Esophagus squamous epithelium (tissue), 5 donors: Measurements from ENCODE around the gene TSC2. TPM values are rescaled to one million over a fixed set of nuclear protein-coding genes. Genes with fewer than 3 reads are reported as not detected.
A peak's percentile ranks its signal among the peaks of the same experiment; 100 is the strongest.
"Not testable (repeated sequence)": the region's sequence is repeated elsewhere in the genome, so short reads cannot be mapped to it uniquely, and the experiment has no call there.

Source experiments
- DNase-seq: peaks from one replicate; lab custom pipeline; 2025; lab: John Stamatoyannopoulos, UW
- H3K27ac ChIP-seq, 4 donors: fragments of 200-600 bp; sonication (generic); one replicate each; pipeline ENCODE4 v1.5.1; 2016 to 2019; ENCODE audit warnings: mild to moderate bottlenecking in 1 of 4
- H3K27me3 ChIP-seq, 4 donors: fragments of 200-600 bp; sonication (generic); 1 replicate in 3 of 4; 2 replicates in 1 of 4; pipeline versions ENCODE4 v1.5.1 to v1.6.0; 2017 to 2021; ENCODE audit warnings: antibody characterized with exemption in 1 of 4
- H3K36me3 ChIP-seq, 3 donors: fragments of 200-600 bp; sonication (generic); one replicate each; pipeline ENCODE4 v1.5.1; 2016 to 2019
- H3K4me1 ChIP-seq, 3 donors: fragments of 200-600 bp; sonication (generic); one replicate each; pipeline ENCODE4 v1.5.1; 2017 to 2019
- H3K4me3 ChIP-seq, 4 donors: fragments of 200-600 bp; sonication (generic); 1 replicate in 3 of 4; 2 replicates in 1 of 4; pipeline ENCODE4 v1.5.1; 2016 to 2019; ENCODE audit warnings: mild to moderate bottlenecking in 2 of 4, moderate library complexity in 1 of 4
- H3K9me3 ChIP-seq, 3 donors: fragments of 200-600 bp; sonication (generic); one replicate each; pipeline ENCODE4 v1.5.1; 2016 to 2019
- POLR2A ChIP-seq, 4 donors: fragments of 450-650 bp; IDR thresholded peaks; one replicate each; pipeline ENCODE4 v1.6.1; 2017; ENCODE audit warnings: antibody characterized with exemption in 4 of 4, mild to moderate bottlenecking in 4 of 4, moderate library complexity in 3 of 4
- WGBS, 2 donors: methylation state at CpG; one replicate each; pipeline ENCODE4 v1.1.5; 2018; 5-methylcytosine and 5-hydroxymethylcytosine counted together
- intact Hi-C: fragments of 100-400 bp; cut with DNase I; formaldehyde crosslinking; loops from one replicate; pipeline ENCODE4 v1.15.0; 2022
- small RNA-seq, 4 donors: library from RNA; depleted of rRNA; stranded (forward); fragments of <200 nt; gene quantifications; one replicate each; pipeline ENCODE3, GENCODE V24; 2016
- total RNA-seq, 4 donors: library from RNA; depleted of rRNA; stranded (reverse); fragments of >200 nt; gene quantifications; one replicate each; pipeline ENCODE4 v1.1.0, GENCODE V29; 2016
- donor health status: DM: yes; HTN: yes; CAD: no.

Gene TSC2
- total RNA-seq, 4 donors from 2014 or later, result 22.8 to 79.7 (median 41.2) TPM

- H3K4me1 ChIP-seq, result peaks cover 9 to 47% (median 17%) of the 10 kb centered on the region in 3 donors
Measured at GRCh38 chr16:2135770-2136490, 88.1 kb downstream of the TSC2 start, which contains the start of gene PKD1. Gene PKD1 (minus strand): TSS chr16:2135898. CDS start chr16:2135689, 209 bp downstream.

More at GRCh38 chr16:2135770-2136490, 88.1 kb downstream of the TSC2 start, which contains the start of gene PKD1:
- intact Hi-C loops, H3K9me3 ChIP-seq, H3K27me3 ChIP-seq, H3K36me3 ChIP-seq: not testable (repeated sequence)
- DNase-seq, result peak; percentile 69
- peak within 1 kb of the TSS; percentile 42 to 72 (median 55) for H3K4me3 ChIP-seq
- peak within 1 kb of the TSS; percentile 78 to 92 (median 87) for H3K27ac ChIP-seq
- TF ChIP-seq POLR2A (IDR thresholded peaks at IDR 0.05), result peak in 1 of 4 donors; percentile 52
- WGBS, 2 donors, result 0 to 1% methylated on average over 4 to 18 of the region's 81 CpGs

Small RNA genes lying within 50 kb of the gene (small RNA-seq; reads per million reads assigned to genes)
- gene MIR1225 (0 to 0.82 (median 0.44) reads per million in 4 donors), gene MIR3180-5 (0 reads per million in 4 donors), gene MIR4516 (0 reads per million in 4 donors), gene RF00019 (0 reads per million in 4 donors), gene RN7SL219P (0 reads per million in 4 donors)

Other genes with a start within 250 kb of the TSC2 start
- 10 to 100 TPM; 30.6 to 56.5 (median 43.4) TPM for gene HAGH, start 221.2 kb upstream of the TSC2 start, total RNA-seq
- 10 to 100 TPM; 34.3 to 52.3 (median 46.9) TPM for gene FAHD1, start 220.8 kb upstream of the TSC2 start, total RNA-seq
- gene MEIOB, start 175.8 kb upstream of the TSC2 start, total RNA-seq, result under 1 TPM in 1 of 4 donors, not detected in 3; 0.76 TPM
- 1 to 10 TPM; 1.6 to 9.9 (median 6.3) TPM for gene HS3ST6, start 129.6 kb upstream of the TSC2 start, total RNA-seq
- gene MSRB1, start 104.8 kb upstream of the TSC2 start, total RNA-seq, result 10 to 100 TPM; 20.1 to 36.4 (median 21.0) TPM
- gene RPL3L, start 93.3 kb upstream of the TSC2 start, total RNA-seq, result not detected
- 100 to 1,000 TPM; 172 to 215 (median 189) TPM for gene NDUFB10, start 88.4 kb upstream of the TSC2 start, total RNA-seq
- gene RPS2, start 83.2 kb upstream of the TSC2 start, total RNA-seq, result 1,000 to 10,000 TPM; 1,980 to 2,837 (median 2,292) TPM
- not detected for gene RNF151, start 81.1 kb upstream of the TSC2 start, total RNA-seq
- gene TBL3, start 75.9 kb upstream of the TSC2 start, total RNA-seq, result 10 to 100 TPM; 32.7 to 48.2 (median 36.7) TPM
- gene NOXO1, start 66.5 kb upstream of the TSC2 start, total RNA-seq, result 1 to 10 TPM in 2 of 4 donors, under 1 TPM in 2; 0.38 to 4.2 (median 1.8) TPM
- gene GFER, start 63.8 kb upstream of the TSC2 start, total RNA-seq, result 10 to 100 TPM in 2 of 4 donors, 1 to 10 TPM in 2; 5.6 to 30.4 (median 13.6) TPM
- gene SYNGR3, start 58.0 kb upstream of the TSC2 start, total RNA-seq, result 1 to 10 TPM in 2 of 4 donors, under 1 TPM in 1, not detected in 1; 0.38 to 1.0 (median 1.0) TPM
- gene ZNF598, start 38.2 kb upstream of the TSC2 start, total RNA-seq, result 10 to 100 TPM; 31.3 to 56.1 (median 40.9) TPM
- under 1 TPM in 1 of 4 donors, not detected in 3; 0.48 TPM for gene NPW, start 28.2 kb upstream of the TSC2 start, total RNA-seq
- 10 to 100 TPM; 11.6 to 31.7 (median 16.5) TPM for gene NHERF2, start 21.1 kb upstream of the TSC2 start, total RNA-seq
- 10 to 100 TPM in 2 of 4 donors, 1 to 10 TPM in 2; 7.8 to 26.0 (median 10.0) TPM for gene NTHL1, start 151 bp upstream of the TSC2 start, total RNA-seq
- gene PKD1, start 87.9 kb downstream of the TSC2 start, total RNA-seq, result 100 to 1,000 TPM in 1 of 4 donors, 10 to 100 TPM in 3; 34.1 to 123 (median 64.1) TPM
- gene RAB26, start 100.6 kb downstream of the TSC2 start, total RNA-seq, result 1 to 10 TPM in 2 of 4 donors, under 1 TPM in 2; 0.26 to 4.2 (median 0.99) TPM
- 10 to 100 TPM; 46.9 to 79.6 (median 73.2) TPM for gene TRAF7, start 107.8 kb downstream of the TSC2 start, total RNA-seq
- gene CASKIN1, start 148.6 kb downstream of the TSC2 start, total RNA-seq, result under 1 TPM in 2 of 4 donors, not detected in 2; 0.04 to 0.38 TPM
- 10 to 100 TPM; 33.1 to 48.8 (median 42.8) TPM for gene MLST8, start 157.5 kb downstream of the TSC2 start, total RNA-seq
- 1 to 10 TPM in 3 of 4 donors, not detected in 1; 1.1 to 2.0 (median 1.6) TPM for gene BRICD5, start 162.9 kb downstream of the TSC2 start, total RNA-seq
- gene PGP, start 166.9 kb downstream of the TSC2 start, total RNA-seq, result 10 to 100 TPM in 1 of 4 donors, 1 to 10 TPM in 3; 5.5 to 14.2 (median 7.4) TPM
- 10 to 100 TPM; 16.8 to 25.6 (median 19.2) TPM for gene E4F1, start 175.6 kb downstream of the TSC2 start, total RNA-seq
- under 1 TPM in 3 of 4 donors, not detected in 1; 0.38 to 0.61 (median 0.57) TPM for gene DNASE1L2, start 188.5 kb downstream of the TSC2 start, total RNA-seq
- 10 to 100 TPM; 38.6 to 50.7 (median 42.6) TPM for gene ECI1, start 203.6 kb downstream of the TSC2 start, total RNA-seq
- 100 to 1,000 TPM in 3 of 4 donors, 10 to 100 TPM in 1; 93.0 to 125 (median 114) TPM for gene RNPS1, start 220.1 kb downstream of the TSC2 start, total RNA-seq